GM19372 (cell line): Measurements from ENCODE around the gene GFAP.

Experiments
- ATAC-seq: cut with Tn5 transposase; IDR thresholded peaks from one replicate; pipeline ENCODE4 v1.9.1; 2021; ENCODE audit warnings: mild to moderate bottlenecking, low read depth, moderate library complexity; ENCODE audit not compliant: unreplicated experiment

The GFAP gene

GRCh38 chr17:44903012-44903685 lies 12.2 kb downstream of the GFAP start:
- no peak for ATAC-seq

- no peak for ATAC-seq
Measured at GRCh38 chr17:44902135-44902760, 13.1 kb downstream of the GFAP start.

DNA sequence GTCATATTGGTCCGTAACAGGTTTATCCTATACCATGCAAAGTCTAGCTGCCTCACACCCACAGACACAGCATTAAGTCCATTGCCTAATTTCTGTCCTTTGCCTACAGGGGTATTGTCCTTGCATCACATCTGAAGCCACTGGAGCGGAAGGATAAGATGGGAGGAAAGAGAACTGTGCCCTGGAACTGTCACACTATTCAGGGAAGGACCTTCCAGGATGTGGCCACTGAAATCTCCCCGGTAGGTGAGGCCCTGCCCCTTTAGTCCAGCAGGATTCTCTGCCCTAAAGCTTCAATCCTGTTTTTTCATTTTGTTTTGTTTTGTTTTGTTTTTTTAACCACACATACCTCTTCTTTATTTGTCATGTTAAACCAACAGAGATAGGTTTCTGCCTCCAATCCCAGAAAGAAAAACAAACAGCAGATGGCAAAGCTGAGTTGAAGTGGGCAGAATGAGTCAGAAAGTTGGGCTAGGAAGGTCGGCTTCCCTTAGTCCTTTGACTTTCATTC lies 13.8 kb downstream of the GFAP start:
- no peak for ATAC-seq

DNA sequence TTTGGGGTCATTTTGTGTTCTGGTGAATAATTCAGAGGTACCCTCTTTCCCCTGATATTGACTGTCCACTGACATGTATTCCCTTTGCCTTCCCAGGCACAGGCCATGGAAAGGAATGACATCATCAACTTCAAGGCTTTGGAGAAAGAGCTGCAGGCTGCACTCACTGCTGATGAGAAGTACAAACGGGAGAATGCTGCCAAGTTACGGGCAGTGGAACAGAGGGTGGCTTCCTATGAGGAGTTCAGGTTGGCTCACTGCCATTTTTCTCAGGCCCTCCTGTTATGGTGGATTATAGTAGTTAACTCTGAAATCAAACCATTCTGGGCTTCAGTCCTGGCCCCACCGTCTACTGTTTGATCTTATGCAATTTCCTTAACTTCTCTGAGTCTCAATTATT lies 14.4 kb downstream of the GFAP start:
- no peak for ATAC-seq

DNA sequence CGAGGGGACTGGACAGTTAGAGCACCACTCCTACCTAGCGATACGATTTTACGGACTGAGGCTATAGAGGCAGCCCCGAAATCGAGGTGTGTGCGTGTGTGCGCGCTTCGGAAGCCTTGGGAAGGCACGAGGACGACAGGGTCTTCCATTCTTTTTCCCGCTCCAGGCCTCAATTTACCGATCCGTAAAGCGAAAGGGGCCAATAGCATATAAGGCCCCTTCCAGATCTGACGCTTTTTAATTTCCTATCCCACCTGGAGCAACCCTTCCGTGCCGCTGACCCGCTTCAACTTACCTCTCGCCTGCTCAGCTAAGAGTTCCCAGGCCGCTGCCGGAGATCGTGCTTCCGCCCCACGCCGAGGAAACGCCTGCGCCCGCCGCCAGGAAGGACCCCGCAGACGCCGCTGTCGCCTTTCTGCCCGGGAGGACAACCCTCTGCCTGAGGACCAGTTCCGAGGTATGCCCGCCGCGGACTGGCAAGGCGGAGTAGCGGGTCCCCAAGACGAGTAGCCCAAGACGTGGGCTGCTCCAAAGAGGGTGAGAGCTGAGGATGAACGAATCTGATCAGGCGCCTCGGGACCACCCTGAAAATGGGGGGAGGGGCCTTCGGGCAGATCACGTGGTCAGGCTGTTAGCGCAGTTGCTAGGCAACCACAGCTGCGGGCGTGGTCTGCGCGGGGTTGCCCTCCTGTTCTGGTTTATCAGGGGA lies 16.1 kb downstream of the GFAP start, which contains the start of gene EFTUD2:
Gene EFTUD2, minus strand, starts transcription at position 372 of the 709 bp plus-strand sequence. CDS start 4,924 bp downstream, outside the sequence.
- peak; percentile 70 for ATAC-seq

- ATAC-seq = no peak
Measured at GRCh38 chr17:44898768-44899073, 16.6 kb downstream of the GFAP start.

- ATAC-seq = no peak
Measured at GRCh38 chr17:44894642-44895041, 20.7 kb downstream of the GFAP start.

DNA sequence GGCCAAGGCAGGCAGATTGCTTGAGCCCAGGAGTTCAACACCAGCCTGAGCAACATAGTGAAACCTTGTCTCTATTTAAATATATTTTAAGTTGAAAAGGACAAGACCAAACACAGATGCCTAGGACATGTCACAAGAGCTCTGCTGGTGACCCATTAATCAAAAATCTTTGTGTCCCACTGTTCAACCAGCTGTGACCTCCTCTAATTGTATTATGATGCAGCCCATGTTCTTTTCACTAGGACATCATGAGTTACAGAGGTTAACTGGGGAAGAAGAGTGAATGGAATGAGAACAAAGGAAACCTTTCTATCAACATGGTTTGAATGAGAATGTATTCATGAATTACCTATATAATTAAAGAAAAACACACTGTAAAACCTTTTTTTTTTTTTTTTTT lies 23.1 kb downstream of the GFAP start:
- no peak for ATAC-seq

DNA sequence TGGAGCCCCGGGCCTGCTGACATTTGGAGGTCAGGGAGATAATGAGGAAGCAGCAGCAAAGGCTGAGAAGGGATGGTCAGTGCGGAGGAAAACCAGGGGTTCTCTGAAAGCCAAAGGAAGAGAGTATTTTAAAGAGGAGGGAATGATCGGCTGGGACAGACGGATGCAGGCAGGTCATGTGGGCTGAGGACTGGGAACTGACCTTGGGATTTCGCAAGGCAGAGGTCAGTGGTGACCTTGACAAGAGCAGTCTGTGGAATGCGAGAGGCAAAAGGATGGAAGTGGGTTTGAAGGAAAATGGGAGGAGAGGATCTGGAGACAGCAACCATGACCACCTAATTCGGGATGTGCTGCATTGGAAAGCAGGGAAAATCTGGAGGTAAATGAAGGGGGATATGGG lies 26.3 kb downstream of the GFAP start:
- no peak for ATAC-seq

- ATAC-seq = no peak
Measured at GRCh38 chr17:44887971-44888954, 27.0 kb downstream of the GFAP start.

DNA sequence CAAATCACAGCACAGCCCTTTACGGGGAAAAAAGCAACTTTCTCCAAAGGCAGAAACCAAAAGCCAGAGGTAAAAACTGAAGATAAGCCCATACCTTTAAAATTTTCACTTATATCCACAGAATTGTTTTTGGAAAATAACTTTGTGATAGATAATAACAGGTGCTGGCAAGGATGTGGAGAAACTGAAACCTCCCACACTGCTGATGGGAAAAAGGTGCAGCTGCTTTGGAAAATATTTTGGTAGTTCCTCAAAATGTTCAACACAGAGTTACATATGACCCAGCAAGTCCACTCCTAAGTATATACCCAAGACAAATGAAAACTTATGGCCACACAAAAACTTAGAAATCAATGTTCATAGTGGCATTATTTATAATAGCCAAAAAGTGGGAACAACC lies 28.3 kb downstream of the GFAP start:
- no peak for ATAC-seq

DNA sequence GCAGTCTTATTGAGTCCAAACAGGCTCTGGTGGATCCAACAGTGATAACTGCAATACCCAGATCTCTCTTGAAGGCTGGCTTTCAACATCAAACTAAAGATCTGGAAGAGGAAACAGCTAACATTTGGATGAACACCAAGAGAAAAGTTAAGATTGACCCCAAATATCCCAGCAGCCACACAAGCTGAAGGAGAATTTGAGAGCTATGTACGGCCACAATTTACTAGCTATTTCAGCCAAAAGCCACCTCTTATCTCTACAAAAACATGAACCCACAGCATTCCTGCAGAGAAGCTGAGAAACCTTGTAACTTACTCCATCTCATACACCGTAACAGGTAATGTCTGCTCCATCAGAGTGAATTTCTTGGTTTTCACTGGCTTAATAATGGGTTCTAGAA lies 30.4 kb downstream of the GFAP start:
- ATAC-seq = no peak

- ATAC-seq = no peak
Measured at GRCh38 chr17:44881145-44881544, 34.2 kb downstream of the GFAP start.

DNA sequence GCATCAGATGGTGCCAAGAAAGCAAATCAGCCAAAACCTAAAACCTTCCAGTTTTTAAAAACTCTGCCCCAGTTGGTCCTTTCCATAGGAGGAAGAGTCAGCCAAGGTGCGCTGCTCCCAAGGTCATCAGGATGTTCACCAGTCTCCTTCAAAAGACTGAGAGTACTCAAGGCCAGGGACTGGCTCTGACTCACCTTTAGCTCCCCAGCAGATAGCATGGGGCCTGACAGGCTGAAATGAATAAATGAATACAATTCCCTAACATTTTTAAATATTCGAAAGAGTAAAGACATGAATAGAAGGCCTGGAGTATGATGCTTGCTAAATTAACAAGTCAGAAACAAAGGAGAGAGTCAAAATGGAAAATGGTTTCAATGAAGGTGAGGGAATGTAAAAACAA lies 35.2 kb downstream of the GFAP start:
- no peak for ATAC-seq

GRCh38 chr17:44879376-44879775 lies 35.9 kb downstream of the GFAP start:
- no peak for ATAC-seq

- no peak for ATAC-seq
Measured at GRCh38 chr17:44878627-44879221, 36.6 kb downstream of the GFAP start.

- no peak for ATAC-seq
Measured at GRCh38 chr17:44877121-44877520, 38.2 kb downstream of the GFAP start.

DNA sequence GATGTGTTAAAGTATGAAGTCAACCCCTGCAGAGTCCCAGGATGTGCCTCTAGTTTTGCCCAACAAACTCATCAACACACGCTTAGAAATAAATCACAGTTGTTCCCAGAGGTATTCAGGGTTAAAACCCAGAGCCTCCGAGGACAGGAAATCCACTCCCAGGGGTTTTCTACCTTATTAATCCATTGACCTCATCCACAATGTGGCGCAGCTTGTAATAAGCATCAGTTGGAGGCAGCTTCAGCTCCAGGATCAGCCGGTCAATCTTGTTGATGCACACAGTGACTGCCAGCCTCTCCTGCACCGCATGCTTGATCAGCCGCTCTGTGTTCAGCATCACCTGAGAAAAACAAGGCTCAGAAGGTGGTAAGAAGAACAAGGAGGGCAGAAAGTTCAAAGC lies 39.5 kb downstream of the GFAP start:
- ATAC-seq = no peak

GRCh38 chr17:44872131-44872768 lies 43.0 kb downstream of the GFAP start:
- no peak for ATAC-seq

DNA sequence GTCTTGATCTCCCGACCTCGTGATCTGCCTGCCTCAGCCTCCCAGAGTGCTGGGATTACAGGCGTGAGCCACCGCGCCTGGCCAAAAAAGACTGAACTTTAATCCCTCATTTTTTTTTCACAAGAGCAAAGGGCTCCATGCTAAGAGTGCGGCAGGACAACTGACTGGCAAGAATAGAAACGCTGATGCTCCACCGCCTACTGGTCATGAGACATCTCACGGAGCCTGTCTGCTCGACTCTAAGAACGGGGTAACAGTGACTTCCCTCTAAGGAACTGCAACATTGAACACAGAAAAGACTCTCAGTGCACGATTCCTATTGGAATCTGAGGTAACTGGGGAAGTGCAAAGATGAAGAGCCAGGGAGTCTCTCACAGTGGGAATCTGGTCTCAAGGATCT lies 43.7 kb downstream of the GFAP start:
- ATAC-seq = no peak
